HG02840 (cell line): ENCODE measurements around the gene G3BP1.
"Not testable (repeated sequence)": the region's sequence is repeated elsewhere in the genome, so short reads cannot be mapped to it uniquely, and the experiment has no call there.

Source experiments
- ATAC-seq: cut with Tn5 transposase; IDR thresholded peaks from one replicate; pipeline ENCODE4 v1.9.1; 2021; ENCODE audit warnings: mild to moderate bottlenecking, moderate library complexity, moderate number of reproducible peaks; ENCODE audit not compliant: unreplicated experiment, low FRiP score

The G3BP1 gene

GRCh38 chr5:151771259-151772028, at the start of gene G3BP1:
TSS of gene G3BP1 (plus strand) at chr5:151771954. CDS start at chr5:151786621, 14,667 bp downstream.
- ATAC-seq = peak; percentile 86

DNA sequence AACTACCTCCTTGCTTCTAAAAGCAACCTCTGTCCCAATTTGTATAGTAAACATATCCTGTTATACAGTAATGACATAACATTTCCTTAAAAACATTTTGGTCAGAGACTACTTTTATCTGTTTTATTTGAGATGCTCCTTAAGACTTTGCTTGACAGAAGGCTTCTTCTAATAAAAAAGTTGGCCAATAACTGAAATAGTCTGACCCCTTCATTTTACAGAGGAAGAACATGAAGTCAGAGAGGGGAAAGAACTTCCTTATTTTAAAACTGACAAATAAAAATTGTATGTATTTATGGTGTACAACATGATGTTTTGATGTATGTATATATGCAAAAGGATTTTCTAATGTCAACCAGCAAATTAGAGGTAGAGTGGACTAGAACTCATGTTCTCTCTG, 49.2 kb upstream of the G3BP1 start:
- ATAC-seq = no peak

GRCh38 chr5:151724360-151724759, 47.4 kb upstream of the G3BP1 start:
- no peak for ATAC-seq

- not testable (repeated sequence) for ATAC-seq
Measured at GRCh38 chr5:151729597-151729996, 42.2 kb upstream of the G3BP1 start.

DNA sequence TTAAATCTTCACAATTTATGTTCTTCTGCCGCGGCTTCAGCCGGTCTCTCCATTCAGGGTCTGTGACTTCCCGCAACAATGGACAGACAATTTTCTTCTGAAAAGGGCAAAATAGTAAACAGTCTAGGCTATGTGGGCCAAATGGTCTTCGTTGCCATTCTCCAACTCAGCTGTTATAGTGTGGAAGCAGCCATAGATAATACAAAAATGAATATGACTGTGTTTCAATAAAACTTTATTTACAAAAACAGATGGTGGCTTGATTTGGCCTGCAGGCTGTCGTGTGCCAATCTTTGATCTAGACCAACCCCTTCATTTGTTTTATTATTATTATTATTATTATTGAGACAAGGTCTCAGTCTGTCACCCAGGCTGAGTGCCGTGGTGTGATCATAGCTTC, 41.4 kb upstream of the G3BP1 start:
- no peak for ATAC-seq

DNA sequence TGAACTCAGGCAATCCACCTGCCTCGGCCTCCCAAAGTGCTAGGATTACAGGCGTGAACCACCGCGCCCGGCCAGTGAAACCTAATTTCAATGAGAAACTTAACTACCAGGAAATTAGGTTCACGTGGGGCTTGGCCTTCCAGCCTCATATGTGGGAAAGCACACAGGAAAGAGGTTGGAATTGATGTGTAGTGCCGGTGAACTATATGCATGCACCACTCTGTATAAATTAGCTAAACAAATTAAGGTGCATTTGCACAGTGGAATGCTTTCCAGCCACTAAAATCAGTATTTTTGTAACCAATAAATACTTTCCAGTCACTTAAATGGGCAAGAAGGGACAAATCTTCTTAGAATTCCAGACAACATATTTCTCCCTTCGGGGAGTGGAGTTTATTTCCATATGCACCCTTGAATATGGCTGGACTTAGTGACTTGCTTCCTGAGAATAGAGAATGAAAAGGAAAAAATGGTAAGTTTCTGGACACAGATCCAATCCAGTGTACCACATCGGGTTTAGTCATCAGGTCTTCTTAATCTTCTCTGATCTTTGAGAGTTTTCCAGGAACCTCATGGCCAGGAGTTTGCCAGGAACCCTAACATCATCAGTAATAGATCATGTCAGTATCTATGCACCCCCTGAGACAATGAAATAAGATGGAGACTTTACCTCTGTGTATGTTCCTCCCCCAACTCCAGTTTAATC, 38.2 kb upstream of the G3BP1 start:
- ATAC-seq = no peak

GRCh38 chr5:151734064-151734408, 37.7 kb upstream of the G3BP1 start:
- no peak for ATAC-seq

GRCh38 chr5:151735646-151736045, 36.1 kb upstream of the G3BP1 start:
- ATAC-seq = no peak

DNA sequence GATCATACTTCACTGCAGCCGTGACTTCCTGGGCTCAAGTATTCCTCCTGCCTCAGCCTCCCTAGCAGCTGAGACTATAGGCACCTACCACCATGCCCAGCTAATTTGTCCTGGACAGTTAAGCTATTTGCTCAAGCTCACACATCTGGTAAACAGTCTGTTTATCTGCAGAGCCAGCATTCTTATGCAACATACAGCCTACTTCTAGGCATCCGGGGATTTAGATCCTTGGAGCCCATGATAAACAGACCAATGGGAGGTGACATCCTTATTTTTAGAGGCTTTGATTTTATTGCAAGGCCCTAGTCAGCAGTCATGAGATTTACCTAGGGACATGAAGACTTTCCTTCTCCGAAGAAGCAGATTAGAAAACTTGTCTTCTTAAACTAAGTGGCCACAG, 34.3 kb upstream of the G3BP1 start:
- no peak for ATAC-seq

GRCh38 chr5:151738125-151738848, 33.5 kb upstream of the G3BP1 start:
- no peak for ATAC-seq

DNA sequence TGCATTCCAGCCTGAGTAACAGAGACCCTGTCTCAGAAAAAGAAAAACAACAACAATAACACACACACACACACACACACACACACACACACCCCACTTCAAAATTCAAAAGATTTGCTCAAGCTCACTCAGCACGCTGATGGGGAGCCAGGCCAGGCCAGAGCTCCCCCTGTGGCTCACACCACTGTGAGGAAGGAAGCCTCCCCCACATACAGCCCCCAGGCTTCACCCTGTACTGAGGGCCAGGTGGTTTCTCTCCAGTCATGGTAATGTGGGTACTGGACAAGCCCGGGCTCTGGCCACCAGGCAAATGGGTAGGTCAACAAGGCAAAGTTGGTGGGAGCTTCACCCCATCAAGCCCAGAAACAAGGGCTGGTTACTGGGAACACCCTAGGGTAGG, 32.4 kb upstream of the G3BP1 start:
- ATAC-seq = no peak

DNA sequence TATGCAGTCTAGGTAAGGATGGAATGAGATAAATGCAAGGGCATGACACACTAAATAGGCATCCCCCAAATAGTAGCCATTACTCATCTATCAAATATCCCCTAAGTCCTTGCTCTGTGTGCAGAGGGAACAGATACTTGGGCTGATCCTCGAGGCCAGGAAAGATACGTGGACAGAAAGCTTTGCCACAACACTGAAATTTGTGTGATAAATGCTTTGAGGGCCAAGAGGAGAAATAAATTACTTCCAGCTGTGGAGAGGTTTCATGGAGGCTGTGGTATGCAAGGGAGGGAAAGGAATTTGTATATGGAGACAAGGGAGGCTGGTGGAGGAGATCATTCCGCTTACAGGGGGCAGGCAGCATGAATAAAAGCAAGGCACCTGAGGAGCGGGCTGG, 31.8 kb upstream of the G3BP1 start:
- ATAC-seq = no peak

GRCh38 chr5:151740336-151740942, 31.3 kb upstream of the G3BP1 start:
- ATAC-seq = peak; percentile 66

DNA sequence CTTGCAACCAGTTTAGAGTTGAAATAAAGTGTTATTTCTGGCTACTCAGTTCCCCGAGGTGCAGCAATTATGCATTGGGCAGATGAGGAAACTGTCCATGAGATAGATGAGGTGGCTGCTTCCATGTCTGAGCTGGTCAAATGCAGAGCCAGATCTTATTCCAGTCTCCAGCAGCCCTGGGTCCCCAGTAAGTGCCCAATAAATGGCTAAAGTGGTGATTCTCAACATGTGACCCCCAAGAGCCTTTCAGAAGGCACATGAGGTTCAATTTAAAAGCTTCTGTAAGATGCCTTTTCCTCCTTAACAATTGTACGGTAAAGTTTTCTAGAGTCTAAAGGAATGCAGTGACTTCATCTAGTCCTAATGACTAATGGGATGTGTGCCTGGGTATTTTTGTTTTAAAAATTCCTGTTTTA, 30.8 kb upstream of the G3BP1 start:
- ATAC-seq = peak; percentile 16

GRCh38 chr5:151741678-151742423, 29.9 kb upstream of the G3BP1 start:
- ATAC-seq = no peak

GRCh38 chr5:151742870-151743294, 28.9 kb upstream of the G3BP1 start:
- ATAC-seq = no peak

GRCh38 chr5:151743530-151743929, 28.2 kb upstream of the G3BP1 start:
- no peak for ATAC-seq

DNA sequence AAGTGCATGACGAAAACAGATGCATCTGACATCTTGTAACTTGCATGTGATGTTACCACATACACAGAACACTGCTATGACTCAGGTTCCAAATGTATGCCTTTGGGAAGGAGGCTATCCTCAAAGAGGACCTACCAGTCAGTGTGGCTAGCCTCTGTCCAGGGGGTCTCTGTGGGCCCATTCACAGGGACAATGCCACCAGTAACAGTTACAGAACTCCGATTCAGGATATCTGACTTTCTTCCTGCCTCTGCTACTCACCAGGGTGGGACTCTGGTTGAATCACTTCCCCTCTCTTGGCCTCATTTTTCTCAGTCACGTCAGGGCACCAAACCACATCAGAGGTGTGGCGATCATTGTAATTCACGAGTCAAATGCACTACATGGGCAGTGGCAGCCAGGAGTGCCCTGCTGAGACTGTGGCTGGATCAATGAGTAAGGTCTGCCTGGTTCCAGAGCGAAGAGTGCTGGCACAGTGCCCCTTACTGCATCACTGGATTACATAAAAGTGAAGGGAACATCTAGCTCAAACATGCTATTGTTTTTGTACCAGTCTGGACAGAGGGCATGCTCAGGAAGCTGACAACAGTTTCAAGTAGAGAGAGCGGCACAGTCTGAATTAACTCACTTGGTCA, 26.6 kb upstream of the G3BP1 start:
- no peak for ATAC-seq

DNA sequence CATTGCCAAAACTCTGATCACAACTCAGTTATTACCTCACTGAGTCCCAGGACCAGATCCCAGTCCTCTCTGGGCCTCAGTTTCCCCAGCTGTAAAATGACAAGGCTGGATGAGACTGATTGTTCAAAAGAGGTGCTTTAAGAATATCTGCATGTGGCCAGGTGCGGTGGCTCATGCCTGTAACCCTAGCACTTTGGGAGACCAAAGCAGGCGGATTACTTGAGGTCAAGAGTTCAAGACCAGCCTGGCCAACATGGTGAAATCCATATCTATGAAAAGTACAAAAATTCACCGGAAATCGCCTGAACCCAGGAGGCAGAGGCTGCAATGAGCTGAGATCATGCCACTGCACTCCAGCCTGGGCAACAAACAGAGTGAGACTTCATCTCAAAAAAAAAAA, 21.6 kb upstream of the G3BP1 start:
- no peak for ATAC-seq

- no peak for ATAC-seq
Measured at GRCh38 chr5:151751091-151751490, 20.7 kb upstream of the G3BP1 start.
